T1000 (cell line): ENCODE results near the gene CTRB1.
A peak's percentile ranks its signal among the peaks of the same experiment; 100 is the strongest.
"Not testable (repeated sequence)": the region's sequence is repeated elsewhere in the genome, so short reads cannot be mapped to it uniquely, and the experiment has no call there.

Experiments used
- DNase-seq: peaks from one replicate; lab custom pipeline; 2025; ENCODE audit warnings: mixed read lengths; lab: John Stamatoyannopoulos, UW

Gene CTRB1

DNA sequence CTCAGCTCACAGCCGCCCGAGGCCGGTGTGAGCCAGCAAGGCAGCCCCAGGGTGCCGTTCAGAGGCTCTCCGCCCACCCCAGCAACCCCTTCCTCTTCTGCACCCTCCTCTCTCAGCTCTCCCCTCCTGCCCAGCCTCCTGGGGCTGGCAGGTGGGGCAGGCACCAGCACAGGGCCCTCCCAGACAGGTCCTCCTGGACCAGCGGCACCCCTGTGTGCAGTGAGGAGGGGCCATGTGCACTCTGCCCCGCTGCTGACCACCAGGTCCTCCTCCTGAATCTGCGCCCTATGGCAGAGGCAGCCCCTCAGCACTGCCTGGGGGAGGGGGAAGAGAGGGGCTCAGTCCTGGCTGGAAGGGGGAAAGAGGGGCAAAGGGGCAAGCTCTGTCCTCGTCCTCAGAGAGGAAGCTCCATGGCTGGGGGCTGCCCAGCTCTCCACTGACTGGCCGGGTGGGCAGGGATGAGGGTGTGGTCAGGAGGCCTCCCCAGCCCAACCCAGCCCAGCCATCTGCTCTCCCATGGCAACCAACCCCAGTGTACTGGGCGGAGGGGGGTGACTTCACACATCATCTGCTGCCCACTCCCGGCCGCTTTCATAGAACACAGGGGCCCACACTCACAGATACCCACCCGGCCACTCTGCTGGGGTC is 38.0 kb downstream of the CTRB1 start:
- DNase-seq: no peak

DNA sequence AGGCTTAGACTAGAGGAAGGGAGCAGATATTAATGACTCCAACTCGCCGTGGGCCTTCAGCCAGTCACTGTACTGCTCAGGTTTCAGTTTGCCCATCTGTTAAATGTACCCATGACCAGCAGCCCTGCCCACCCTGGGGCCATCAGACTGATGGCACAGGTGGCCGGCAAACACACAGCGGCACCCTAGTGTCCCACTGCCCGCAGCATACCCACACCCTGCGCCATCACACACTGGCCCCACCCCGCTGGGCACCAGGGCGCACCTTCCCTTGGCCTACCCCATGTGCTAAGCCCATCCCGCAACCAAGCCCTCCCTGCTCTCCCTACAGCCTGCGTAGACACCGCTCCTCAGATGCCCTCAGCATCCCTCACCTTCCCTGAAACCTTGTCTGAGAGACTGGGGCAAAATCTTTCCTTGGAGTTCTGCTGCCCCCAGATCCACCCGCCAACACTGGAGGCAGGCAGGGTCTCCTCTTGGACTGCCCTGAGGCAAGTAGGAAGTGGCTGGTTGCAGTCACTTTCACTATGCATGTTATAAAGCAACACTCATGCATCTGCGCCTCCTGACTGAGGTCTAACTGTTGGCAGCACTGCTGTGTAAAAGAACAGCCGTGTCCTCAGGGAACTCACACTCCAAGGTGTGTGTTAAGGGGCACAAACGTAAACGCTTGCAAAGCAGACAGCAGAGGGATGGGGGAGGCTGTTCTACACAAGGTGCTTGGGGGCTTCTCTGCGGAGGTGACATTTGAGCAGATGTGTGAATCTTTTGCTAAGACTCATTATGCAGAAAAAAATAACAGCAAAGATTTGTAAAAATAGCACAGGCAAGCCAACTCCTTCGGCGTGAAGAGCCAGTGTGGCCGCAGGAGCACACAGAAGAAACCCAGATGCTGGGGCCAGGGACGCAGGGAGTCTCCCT is 39.4 kb downstream of the CTRB1 start:
- no peak for DNase-seq

DNA sequence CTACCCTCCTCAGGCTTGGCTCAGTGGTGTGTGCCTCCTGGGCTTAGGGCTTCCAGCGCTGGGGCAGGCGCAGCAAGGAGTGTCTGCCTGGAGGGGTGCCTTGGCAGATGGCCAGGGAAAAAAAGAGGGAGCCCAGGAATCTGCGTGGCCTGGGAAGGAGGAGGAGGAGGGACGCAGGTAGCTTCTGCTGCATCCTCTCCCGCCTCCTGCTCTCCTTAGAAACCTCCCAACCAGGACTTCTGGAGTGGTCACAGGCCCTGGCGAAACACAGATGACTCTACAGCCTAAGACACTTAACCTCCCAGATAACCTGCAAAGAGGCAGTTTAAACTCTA is 40.0 kb downstream of the CTRB1 start:
- no peak for DNase-seq

DNA sequence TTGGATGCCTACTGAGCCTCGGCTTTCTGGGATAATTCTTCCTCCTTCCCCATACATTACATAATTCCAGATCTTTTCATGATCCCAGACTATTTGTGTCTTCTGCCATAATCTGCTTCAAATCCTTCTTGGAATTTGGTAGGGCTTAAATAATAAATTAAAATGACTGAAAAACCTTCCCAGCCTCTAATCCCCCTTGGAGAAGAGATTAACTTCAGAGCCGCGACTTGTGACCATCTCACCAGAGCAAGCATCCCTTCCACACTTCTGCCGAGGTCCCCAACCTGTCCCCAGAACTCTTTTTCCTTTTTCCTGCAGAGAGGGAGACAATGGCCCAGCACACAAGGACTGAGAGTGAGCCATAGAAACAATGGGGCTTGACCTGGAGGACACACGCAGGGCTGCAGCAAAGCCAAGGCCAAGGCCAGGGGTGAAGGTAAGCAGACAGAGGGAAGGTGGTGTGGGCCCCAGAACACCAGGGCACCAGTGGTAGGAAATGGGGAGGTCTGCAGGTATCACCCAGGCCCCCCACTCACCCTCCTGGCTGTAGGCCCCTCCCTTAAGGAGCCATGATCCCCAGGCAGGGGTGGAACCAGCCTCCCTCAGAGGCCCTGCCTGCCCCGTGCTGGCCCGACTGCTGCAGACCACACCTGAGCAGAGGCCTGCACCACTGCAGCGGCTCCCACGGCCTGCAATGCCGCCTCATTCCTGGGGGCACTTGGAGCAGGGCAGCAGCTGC is 42.2 kb downstream of the CTRB1 start:
- DNase-seq: no peak

DNA sequence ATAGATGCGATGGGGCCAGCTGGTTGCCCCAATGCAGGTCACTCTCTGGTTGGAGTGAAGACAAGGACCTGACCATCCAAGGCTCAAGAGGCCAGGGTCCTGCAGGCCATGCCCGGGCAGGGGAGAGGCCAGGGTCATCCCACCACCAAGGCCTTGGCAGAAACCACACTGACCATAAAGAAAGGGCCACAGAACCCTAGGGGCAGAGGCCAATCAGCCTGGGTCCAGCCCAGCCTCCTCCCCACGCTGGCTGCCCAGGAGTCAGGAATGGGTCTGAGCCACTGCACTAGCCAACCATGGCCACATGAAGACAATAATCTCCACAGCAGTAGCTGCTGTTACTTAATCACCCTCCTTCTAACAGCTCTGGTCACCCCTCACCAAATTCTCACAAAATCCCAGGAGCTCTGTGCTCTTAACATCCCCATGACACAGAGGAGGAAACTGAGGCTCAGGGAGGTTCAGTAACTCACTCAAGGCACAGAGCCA is 42.8 kb downstream of the CTRB1 start:
- DNase-seq: no peak

DNA sequence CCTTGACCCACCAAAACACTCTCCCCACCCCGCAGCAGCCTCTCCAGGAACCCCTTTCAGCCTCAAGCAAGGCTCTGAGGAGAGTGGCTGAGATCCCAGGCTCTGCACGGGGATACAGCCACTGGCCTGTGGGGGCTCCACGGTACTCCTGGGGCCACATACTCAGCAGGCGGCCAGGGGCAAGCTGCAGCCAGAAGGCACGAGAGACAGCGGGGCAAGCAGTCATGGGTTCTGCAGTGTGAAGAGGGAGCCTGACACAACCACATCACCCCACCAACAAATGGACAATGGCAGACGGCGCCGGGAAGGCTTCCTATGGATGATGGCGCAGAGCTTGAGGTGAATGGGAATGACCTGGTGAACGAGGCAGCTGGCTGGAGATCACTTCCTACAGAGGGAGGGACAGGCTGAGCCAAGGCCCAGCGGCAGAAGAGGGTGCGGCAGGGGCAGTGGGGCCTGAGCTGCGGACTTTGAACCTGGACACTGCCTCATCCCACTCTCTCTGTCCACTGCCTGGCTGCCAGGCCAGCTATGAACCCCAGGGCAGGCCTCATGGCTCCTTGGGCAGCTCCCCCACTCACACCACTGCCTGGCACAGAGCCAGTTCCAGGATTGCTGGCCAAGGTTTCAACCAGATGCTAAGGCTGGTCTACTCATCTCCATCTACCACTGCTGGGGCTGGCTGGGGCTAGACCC is 43.5 kb downstream of the CTRB1 start:
- DNase-seq: no peak

DNA sequence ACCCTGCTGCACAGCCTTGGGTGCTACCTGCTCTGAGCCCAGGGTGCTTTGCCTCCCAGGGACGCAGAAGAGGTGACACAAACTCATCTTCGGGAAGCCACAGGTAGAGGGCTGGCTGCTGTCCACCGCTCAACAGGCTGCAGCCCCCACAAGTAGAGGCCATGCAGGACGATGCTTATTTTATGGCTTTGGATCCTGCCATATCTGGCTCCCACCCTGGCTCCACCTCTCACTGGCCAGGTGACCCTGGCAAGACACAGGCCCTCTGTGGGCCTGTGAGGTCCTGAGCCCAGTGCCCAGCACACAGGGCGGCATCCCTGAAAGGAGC is 44.0 kb downstream of the CTRB1 start:
- no peak for DNase-seq

DNA sequence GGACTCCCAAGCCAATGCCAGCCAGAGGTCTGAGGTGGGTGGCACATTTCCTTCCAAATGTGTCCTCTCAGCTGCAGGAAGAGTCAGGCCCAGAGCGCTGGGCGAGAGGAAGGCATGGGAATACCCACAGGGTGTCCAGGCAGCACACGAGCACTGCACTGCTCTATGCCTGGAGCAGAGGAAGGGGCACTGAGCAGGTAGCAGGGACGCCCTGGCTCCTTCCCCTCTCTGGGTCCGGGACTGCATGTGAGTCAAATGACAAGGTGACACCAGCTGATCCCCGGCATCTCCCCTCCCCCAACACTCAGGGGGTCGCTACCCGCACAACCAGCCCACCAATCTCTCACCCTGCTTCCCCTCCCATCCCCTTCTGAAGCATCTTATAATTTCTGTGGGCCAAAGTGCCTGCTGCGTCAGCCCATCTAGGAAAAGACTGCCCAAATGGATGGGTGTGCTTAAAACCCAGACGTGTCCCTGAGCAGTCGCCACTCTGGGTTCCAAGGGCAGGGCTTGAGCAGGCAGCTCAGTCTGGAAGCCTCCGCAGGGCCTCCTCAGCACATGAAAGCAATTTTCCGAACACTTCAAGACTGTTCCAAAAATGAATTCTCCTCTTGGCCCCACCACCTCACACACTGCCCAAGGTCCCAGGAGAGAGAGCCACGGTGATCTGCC is 44.6 kb downstream of the CTRB1 start:
- no peak for DNase-seq

DNA sequence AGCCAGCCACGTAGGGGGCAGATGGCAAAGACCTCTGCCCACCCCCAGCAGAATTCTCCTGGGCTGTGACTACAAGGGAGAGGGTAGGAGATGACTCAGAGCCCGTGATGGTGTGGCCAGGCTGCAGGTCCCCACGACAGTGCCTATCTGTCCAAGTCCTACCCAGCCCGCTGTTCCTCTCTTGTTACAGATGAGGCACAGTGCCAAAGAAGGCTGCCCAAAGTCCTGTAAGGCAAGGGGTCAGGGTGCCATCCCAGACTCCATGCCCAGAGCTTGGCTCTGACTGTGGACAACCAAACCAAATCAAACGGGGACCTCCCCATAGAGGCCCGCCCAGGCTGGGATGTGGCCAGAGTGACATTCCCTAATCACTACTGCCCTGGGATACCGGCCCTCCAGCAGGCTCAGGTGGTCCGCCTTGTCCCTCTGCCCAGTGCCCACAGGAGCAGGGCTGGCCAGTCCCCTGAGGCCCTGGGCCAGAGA is 45.2 kb downstream of the CTRB1 start:
- no peak for DNase-seq

DNA sequence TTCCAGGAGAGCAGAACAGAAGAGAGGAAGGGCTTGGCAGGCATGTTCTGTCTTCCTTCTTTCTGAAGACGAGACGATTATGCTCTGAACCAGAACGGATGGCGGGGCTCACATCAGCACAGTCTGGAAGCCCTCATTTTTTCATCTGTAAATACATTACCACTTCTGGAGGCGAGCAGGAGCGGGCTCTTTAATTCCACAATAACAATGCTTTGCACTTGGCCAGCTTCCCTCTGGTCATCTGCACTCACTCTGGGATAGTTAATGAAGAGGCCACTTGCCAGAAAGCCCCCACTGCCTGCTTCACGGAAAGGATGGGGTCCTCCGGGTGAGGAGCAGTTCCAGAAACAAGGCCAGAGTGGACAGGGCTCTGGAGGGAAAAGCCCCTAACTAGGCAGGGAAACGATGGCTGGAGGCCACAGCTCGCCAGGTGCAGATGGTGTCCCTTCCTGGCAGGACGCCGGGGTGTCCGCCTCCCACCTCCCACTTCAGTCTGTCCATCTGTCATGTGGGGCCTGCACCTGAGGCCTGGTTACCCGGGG is 45.7 kb downstream of the CTRB1 start:
- DNase-seq: no peak

DNA sequence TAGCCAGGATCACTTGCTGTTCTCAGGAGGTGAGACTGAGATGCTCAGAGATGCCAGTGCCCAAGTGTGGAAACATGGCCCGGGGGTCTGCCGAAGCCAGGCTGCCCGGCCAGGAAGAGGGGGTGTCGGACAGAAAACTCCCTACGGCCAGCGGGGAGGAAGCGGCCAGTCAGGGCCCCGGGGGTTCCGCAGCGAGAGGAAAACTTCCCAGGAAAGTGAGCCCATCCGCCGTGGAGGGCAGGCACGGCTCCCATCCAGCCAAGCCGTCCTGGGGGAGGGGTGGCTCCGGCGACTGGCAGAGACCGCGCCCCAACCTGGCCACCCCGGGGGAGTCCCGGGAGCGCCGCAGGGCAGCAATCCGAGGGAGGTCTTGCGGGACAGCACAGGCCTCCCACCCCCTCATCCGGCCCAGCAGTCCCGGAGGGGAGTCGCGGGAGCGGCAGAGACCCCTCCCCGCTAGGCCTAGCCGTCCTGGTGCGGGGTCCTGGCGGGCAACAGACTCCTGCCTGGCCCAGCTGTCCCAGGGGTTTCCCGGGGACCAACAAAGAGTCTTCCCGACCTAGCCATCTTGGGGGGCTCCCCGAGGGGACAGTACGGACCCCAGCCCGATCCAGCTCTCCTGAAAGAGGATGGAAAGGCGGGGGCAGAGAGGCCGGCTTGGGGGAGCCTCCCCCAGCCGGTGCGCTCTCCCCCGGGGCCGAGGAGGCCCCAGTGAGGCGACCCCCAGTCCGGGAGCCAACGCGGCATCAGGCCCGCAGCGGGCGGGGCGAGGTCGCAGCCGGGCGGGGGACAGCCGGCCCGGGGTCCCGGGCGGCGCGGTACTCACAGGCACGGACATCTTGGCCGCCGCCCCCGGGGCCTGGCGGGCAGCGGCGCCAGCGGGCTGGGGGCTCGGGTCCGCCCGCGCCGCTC is 46.5 kb downstream of the CTRB1 start:
- no peak for DNase-seq

DNA sequence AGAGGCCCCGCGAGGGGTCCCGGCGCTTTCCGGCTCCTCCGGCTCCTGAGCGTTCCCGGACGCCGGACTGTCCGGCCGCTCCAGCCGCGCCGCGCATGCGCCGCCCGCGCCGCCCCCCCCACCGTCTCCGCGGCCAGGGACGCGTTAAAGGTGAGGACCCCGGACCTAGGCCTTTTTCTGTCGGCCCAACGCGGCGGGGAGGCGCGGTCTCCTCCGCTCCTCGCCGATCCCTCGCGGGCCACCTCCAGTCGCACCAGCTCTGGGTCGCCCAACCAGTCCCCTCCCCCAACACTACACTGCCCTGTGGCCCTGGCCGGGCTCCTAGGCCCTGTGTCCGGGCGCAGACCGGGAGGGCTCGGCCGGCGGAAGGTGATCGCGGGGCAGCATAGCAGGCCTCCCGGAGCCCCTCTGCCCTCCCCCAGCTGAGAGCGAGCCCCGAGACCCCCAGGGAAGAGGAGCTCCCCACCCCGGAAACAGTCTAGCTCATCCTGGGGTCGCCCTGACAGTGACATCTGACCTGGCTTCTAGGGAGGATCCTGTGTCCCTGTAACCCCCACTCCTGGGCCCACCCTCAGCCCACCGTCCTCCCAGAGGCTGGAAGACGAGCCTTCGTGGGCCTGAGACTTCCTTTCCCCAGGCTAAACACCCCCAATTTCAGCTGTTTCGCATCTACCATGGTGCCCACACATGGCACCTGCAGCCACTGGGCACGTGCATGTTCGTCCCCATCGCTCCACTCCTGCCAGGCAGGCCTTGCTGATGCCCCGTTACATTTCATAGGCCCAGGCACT is 47.3 kb downstream of the CTRB1 start:
- DNase-seq: peak; percentile 39

DNA sequence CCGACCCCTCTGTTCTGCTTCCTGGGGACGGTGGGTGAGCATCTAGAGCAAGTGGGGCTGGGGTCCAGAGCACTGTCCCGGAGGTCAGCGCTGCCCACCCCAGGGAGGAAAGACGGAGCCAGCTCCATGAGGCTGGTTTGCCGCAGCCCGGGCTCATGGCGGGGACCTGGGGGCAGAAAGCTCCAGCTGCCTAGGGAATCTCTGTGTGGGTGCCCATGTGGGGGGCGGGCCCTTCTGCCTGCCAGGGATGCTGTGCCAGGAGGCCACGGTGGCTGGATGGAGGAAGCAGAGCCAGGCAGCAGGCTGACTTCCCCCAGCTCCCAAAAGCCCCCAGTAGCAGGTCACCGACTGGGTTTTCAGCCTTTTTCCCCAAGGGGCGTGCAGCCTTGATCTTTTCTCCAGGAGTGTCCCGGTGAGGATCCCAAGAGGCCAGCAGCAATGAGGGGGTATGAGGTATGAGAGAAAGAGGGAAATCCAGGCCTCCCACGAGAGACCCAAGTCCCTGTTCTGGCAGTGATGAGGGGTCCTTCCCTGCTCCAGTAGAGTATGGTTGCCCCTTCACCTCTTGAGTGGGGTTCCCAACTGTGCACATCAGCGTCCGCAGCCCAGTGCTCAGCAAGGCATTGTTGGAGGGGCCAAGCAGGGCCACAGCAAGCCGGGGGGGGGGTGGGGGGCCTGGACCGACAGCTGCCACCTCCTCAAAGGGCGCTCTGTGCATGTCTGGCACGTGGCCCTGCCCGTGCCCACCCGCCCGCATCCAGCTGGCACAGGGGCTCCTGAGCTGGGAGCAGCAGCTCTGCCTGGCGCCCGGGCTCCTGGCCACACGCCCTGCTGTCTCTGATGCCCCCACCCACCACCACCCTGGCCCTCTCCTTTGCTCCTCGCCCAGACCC is 48.2 kb downstream of the CTRB1 start:
- DNase-seq: no peak

DNA sequence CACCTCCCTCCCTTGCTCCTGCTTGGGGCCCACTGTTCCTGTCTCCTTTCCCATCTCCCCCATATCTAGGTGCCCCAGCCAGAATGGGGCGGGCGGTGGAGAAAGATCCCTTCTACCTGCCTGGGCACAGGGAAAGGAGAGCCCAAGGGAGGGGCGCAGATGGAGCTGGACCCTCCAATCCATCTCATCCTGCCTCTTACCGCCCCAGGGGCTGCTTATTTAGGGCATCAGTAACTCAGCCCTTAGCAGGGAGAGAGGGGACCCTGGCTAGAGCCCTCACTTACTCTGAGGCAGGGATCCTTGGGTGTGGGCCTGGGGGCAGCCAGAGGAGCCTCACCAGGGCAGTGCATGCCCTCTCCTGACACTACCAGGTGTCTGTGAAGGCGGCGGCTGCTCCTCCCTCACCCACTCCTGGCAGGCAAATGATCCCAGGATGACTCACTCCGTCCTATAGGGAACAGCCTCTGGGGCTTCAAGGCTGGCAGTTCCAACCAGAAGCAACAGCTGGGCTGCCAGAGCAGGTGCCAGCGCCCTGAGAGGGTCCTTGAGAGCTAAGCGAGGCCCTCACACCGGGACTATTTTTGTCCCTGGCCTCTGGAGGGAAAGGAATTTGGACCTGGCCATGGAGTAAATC is 49.0 kb downstream of the CTRB1 start:
- DNase-seq: peak; percentile 20

DNA sequence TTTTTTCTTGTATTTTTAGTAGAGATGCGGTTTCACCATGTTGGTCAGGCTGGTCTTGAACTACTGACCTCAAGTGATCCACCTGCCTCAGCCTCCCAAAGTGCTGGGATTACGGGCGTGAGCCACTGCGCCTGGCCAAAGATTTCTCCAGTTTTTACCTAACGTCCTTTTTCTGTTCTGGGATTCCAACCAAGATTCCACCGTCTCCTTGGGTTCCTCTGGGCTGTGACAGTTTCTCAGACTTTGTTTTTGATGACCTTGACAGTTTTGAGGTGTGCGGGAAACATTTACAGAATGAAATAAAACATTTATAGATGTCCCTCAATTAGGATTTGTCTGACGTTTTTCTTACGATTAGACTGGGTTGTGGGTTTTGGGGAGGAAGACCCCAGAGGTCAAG is 50.6 kb downstream of the CTRB1 start:
- not testable (repeated sequence) for DNase-seq

DNA sequence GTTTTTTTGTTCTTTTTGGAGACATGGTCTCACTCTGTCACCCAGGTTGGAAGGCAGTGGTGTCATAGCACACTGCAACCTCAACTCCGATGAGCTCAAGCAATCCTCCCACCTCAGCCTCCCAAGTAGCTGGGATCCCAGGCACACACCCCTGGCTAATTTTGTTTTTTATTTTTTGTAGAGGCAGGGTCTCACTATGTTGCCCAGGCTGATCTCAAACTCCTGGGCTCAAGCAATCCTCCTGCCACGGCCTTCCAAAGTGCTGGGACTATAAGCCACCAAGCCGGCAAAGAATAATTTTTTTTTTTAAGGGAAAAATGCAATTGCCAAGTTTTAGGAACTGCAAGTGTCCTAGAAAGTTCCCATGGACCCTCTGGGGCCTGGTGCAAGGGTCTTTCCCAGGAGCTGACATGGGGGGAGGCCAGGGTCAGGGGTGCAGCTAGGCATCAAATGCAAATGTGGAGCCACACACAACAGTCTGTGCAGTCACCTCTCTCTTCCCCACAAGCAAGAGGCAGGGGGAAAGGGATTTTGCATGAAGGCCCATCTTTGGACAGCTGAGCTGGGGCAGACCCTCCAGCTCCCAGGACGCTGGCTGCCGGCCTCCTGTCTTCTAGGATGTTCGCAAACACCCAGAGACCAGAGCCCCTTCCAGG is 52.8 kb downstream of the CTRB1 start:
- DNase-seq: no peak

DNA sequence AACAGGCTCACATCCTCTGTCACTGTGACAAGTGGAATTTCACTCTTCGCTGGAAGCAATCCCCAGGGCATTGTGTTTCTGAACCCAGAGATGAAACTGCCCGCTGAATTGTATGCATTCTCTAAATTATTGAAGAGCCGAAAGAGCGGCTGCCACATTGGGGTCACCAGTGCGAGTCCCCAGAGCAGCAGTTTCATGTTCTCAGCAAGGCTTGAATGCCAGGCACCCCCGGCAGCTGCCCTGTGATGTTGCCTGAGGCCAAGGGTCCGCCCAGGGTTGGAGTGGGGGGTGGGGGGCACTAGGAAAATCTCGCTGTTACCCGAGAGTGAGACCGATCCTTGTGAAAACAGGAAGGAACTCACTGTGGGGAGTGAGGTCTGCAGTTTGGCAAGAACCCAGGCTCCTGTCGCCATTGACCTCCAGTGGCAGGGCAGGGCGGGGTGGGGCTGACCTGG is 53.3 kb downstream of the CTRB1 start:
- no peak for DNase-seq
